GM23338 (cell line): ENCODE measurements around the gene VAMP8. TPM values are rescaled to one million over a fixed set of nuclear protein-coding genes. Genes with fewer than 3 reads are reported as not detected.

Source experiments
- ATAC-seq: fragments of 200-7000 bp; cut with Tn5 transposase; 3 replicates; pipeline ENCODE4 v1.9.1; 2020
- DNase-seq: peaks from one replicate; pipeline ENCODE4 v3.0.0-alpha.2; 2015; ENCODE audit warnings: low spot score
- H2AFZ ChIP-seq: fragments of 200-600 bp; sonication (generic); 2 replicates; pipeline ENCODE4 v1.8.0; 2016; ENCODE audit warnings: antibody characterized with exemption, mild to moderate bottlenecking, moderate library complexity
- H3F3A ChIP-seq: fragments of 200-600 bp; sonication (generic); replicated peaks from 2 replicates; pipeline ENCODE4 v1.8.0; 2017; ENCODE audit warnings: antibody characterized with exemption, mixed run types, low read depth
- H3K27ac ChIP-seq: fragments of 200-600 bp; sonication (generic); 2 replicates; pipeline ENCODE4 v1.6.1; 2016; ENCODE audit warnings: low read depth
- H3K27me3 ChIP-seq: fragments of 200-600 bp; sonication (generic); 2 replicates; pipeline ENCODE4 v1.8.0; 2016; ENCODE audit warnings: mild to moderate bottlenecking, mixed run types, moderate library complexity; ENCODE audit not compliant: insufficient read depth
- H3K36me3 ChIP-seq: fragments of 200-600 bp; sonication (generic); 2 replicates; pipeline ENCODE4 v1.8.0; 2016; ENCODE audit warnings: mild to moderate bottlenecking; ENCODE audit not compliant: insufficient read depth
- H3K4me1 ChIP-seq: fragments of 200-600 bp; sonication (generic); 2 replicates; pipeline ENCODE4 v1.8.0; 2016; ENCODE audit warnings: mild to moderate bottlenecking, moderate library complexity; ENCODE audit not compliant: insufficient read depth
- H3K4me2 ChIP-seq: fragments of 200-600 bp; sonication (generic); 2 replicates; pipeline ENCODE4 v1.7.1; 2017; ENCODE audit warnings: mixed run types
- H3K4me3 ChIP-seq: fragments of 200-600 bp; sonication (generic); 2 replicates; pipeline ENCODE4 v1.6.1; 2016; ENCODE audit warnings: mixed run types
- H3K79me2 ChIP-seq: fragments of 200-600 bp; sonication (generic); replicated peaks from 2 replicates; pipeline ENCODE4 v1.8.0; 2017; ENCODE audit warnings: mild to moderate bottlenecking; ENCODE audit not compliant: insufficient read depth
- H3K9me2 ChIP-seq: fragments of 200-600 bp; sonication (generic); 2 replicates; pipeline ENCODE4 v1.8.0; 2017; ENCODE audit not compliant: insufficient read depth
- H4K20me1 ChIP-seq: fragments of 200-600 bp; sonication (generic); replicated peaks from 2 replicates; pipeline ENCODE4 v1.8.0; 2017; ENCODE audit warnings: mild to moderate bottlenecking; ENCODE audit not compliant: insufficient read depth
- H3K27ac Mint-ChIP-seq: 2 replicates; pipeline ENCODE4 v1.8.0; 2020; ENCODE audit warnings: inconsistent platforms, mild to moderate bottlenecking, moderate library complexity, mixed read lengths
- H3K27me3 Mint-ChIP-seq: 3 replicates; pipeline ENCODE4 v1.8.0; 2022; ENCODE audit warnings: low read depth, mild to moderate bottlenecking, moderate library complexity, mixed read lengths, inconsistent platforms; ENCODE audit not compliant: insufficient read depth, poor library complexity
- H3K36me3 Mint-ChIP-seq: 3 replicates; pipeline ENCODE4 v1.8.0; 2021; ENCODE audit warnings: low read depth, mild to moderate bottlenecking, inconsistent platforms, moderate library complexity, mixed read lengths
- H3K4me1 Mint-ChIP-seq: 3 replicates; pipeline ENCODE4 v1.8.0; 2020; ENCODE audit warnings: mild to moderate bottlenecking, inconsistent platforms, mixed read lengths
- H3K4me3 Mint-ChIP-seq: 3 replicates; pipeline ENCODE4 v1.8.0; 2021; ENCODE audit warnings: moderate library complexity, mild to moderate bottlenecking, inconsistent platforms, mixed read lengths
- H3K9me3 Mint-ChIP-seq: 3 replicates; pipeline ENCODE4 v1.8.0; 2020; ENCODE audit warnings: moderate library complexity, mild to moderate bottlenecking, inconsistent platforms, mixed read lengths
- CREB1 ChIP-seq: fragments of 250-450 bp; sonication (Bioruptor Pico); IDR thresholded peaks from 2 replicates; pipeline ENCODE4 v1.5.0; 2020; ENCODE audit warnings: low read depth, mild to moderate bottlenecking, moderate library complexity
- EZH2 ChIP-seq: fragments of 200-600 bp; sonication (generic); IDR thresholded peaks from one replicate; pipeline ENCODE4 v1.8.0; 2017; ENCODE audit warnings: antibody characterized with exemption, mild to moderate bottlenecking, low read depth; ENCODE audit not compliant: unreplicated experiment
- EZH2phosphoT487 ChIP-seq: fragments of 200-600 bp; sonication (generic); IDR thresholded peaks from one replicate; pipeline ENCODE4 v1.8.1; 2018; ENCODE audit warnings: antibody characterized with exemption; ENCODE audit not compliant: unreplicated experiment
- NANOG ChIP-seq: IDR thresholded peaks from 2 replicates; pipeline ENCODE4 v1.6.1; 2016; ENCODE audit warnings: antibody characterized with exemption, borderline replicate concordance
- STAT1 ChIP-seq: IDR thresholded peaks from one replicate; pipeline ENCODE4 v1.6.1; 2016; ENCODE audit warnings: antibody characterized with exemption; ENCODE audit not compliant: unreplicated experiment
- ZNF114 ChIP-seq: fragments of 250-450 bp; sonication (Bioruptor Pico); IDR thresholded peaks from 2 replicates; pipeline ENCODE4 v1.5.0; 2020; ENCODE audit warnings: mild to moderate bottlenecking, moderate library complexity
- ZNF331 ChIP-seq: fragments of 250-450 bp; sonication (Bioruptor Pico); IDR thresholded peaks from 2 replicates; pipeline ENCODE4 v1.5.0; 2020; ENCODE audit warnings: low read depth, mild to moderate bottlenecking, moderate library complexity
- polyA plus RNA-seq: library from polyadenylated mRNA; unstranded; fragments of >200 nt; fragmentation: Nextera tagmentation; extraction: Ambion mirVana; gene quantifications from 2 replicates; pipeline ENCODE4 v1.2.1, GENCODE V29; 2016
- total RNA-seq: library from RNA; depleted of rRNA; stranded (reverse); fragments of >200 nt; shearing (Covaris generic); gene quantifications from 2 replicates; pipeline ENCODE4 v1.2.3, GENCODE V29; 2014
- TF ChIP-seq, protein P1 (sequence below): IDR thresholded peaks from one replicate; pipeline ENCODE4 v1.6.1; 2018; ENCODE audit warnings: antibody characterized with exemption; ENCODE audit not compliant: unreplicated experiment
- TF ChIP-seq, protein P2 (sequence below): IDR thresholded peaks from 2 replicates; pipeline ENCODE4 v1.6.1; 2016; ENCODE audit warnings: antibody characterized with exemption
- TF ChIP-seq, protein P3 (sequence below): fragments of 250-450 bp; sonication (Bioruptor Pico); IDR thresholded peaks from 2 replicates; pipeline ENCODE4 v1.5.0; 2020; ENCODE audit warnings: mild to moderate bottlenecking, moderate library complexity

The VAMP8 gene
- total and polyA plus RNA-seq, 2 experiments from 2014 or later, result 16.3 to 71.7 TPM

DNA sequence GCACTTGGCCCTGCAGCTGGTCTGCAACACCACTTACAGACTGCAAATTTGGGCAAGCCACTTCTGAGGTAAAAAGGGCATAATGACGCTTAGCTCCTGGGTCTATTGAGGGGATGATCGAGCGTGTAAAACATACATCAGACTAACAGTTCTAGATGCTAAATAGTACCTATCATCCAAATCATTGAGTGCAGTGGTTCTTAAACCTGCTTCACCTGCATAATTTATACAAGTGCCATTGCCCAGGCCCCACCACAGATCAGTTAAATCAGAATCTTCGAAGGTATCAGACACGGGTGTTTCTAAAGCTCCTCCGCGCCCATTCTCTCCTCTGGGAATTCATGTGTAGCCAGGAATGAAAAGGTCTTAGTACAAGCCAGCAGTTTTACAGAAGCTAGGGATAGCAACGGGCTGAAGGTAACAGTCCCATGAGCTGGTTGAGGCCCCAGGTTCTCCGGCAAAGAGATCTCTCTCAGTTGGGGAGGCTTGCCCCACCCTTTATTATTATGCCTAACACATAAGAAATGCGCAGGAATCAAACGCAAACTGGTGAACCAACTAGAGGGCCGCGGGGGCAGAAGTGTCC, 17.4 kb downstream of the VAMP8 start:
- H3K36me3 Mint-ChIP-seq, result peaks cover 7% of the 10 kb centered on the region; the same call in 1 of the 3 replicates
- peak overlapping the region; percentile 11; the same call in 1 of the 2 replicates for H2AFZ ChIP-seq
- peaks cover 15% of the 10 kb centered on the region for H3K27me3 Mint-ChIP-seq
- H3F3A ChIP-seq, result no peaks in the 10 kb centered on the region
- peak overlapping the region; percentile 92 for H3K4me3 Mint-ChIP-seq
- no peaks in the 10 kb centered on the region; the same call in 1 of the 2 replicates for H3K36me3 ChIP-seq
- H3K9me3 Mint-ChIP-seq, result no peaks in the 10 kb centered on the region
- DNase-seq (no peak), ATAC-seq (no peak; the same call in 2 of the 3 replicates)
- no peaks in the 10 kb centered on the region for H3K27me3 ChIP-seq
- peaks cover 8% of the 10 kb centered on the region; the same call in 2 of the 3 replicates for H3K4me1 Mint-ChIP-seq
- H3K4me1 ChIP-seq, result peaks cover 6% of the 10 kb centered on the region
- peak overlapping the region; percentile 86 for H3K4me2 ChIP-seq
- no peaks in the 10 kb centered on the region for H3K9me2 ChIP-seq
- 0 out of 2 replicates have a peak, but pooled peaks cover 5% of the 10 kb centered on the region for H4K20me1 ChIP-seq
- H3K27ac Mint-ChIP-seq, result peak overlapping the region; percentile 96
- H3K79me2 ChIP-seq, result peaks cover 14% of the 10 kb centered on the region
- peak overlapping the region; percentile 75; the same call in 1 of the 2 replicates for H3K27ac ChIP-seq
- peak overlapping the region; percentile 74 for H3K4me3 ChIP-seq
- TF ChIP-seq CREB1 (CRISPR knock-in tag) (no peak), EZH2phosphoT487 (no peak), EZH2 (no peak), STAT1 (no peak), NANOG (no peak), ZNF331 (CRISPR knock-in tag) (no peak), ZNF114 (no peak)
- TF ChIP-seq, protein P1, sequence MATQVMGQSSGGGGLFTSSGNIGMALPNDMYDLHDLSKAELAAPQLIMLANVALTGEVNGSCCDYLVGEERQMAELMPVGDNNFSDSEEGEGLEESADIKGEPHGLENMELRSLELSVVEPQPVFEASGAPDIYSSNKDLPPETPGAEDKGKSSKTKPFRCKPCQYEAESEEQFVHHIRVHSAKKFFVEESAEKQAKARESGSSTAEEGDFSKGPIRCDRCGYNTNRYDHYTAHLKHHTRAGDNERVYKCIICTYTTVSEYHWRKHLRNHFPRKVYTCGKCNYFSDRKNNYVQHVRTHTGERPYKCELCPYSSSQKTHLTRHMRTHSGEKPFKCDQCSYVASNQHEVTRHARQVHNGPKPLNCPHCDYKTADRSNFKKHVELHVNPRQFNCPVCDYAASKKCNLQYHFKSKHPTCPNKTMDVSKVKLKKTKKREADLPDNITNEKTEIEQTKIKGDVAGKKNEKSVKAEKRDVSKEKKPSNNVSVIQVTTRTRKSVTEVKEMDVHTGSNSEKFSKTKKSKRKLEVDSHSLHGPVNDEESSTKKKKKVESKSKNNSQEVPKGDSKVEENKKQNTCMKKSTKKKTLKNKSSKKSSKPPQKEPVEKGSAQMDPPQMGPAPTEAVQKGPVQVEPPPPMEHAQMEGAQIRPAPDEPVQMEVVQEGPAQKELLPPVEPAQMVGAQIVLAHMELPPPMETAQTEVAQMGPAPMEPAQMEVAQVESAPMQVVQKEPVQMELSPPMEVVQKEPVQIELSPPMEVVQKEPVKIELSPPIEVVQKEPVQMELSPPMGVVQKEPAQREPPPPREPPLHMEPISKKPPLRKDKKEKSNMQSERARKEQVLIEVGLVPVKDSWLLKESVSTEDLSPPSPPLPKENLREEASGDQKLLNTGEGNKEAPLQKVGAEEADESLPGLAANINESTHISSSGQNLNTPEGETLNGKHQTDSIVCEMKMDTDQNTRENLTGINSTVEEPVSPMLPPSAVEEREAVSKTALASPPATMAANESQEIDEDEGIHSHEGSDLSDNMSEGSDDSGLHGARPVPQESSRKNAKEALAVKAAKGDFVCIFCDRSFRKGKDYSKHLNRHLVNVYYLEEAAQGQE, result no peak
- TF ChIP-seq, protein P2, sequence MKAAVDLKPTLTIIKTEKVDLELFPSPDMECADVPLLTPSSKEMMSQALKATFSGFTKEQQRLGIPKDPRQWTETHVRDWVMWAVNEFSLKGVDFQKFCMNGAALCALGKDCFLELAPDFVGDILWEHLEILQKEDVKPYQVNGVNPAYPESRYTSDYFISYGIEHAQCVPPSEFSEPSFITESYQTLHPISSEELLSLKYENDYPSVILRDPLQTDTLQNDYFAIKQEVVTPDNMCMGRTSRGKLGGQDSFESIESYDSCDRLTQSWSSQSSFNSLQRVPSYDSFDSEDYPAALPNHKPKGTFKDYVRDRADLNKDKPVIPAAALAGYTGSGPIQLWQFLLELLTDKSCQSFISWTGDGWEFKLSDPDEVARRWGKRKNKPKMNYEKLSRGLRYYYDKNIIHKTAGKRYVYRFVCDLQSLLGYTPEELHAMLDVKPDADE, result no peak
- TF ChIP-seq, protein P3, sequence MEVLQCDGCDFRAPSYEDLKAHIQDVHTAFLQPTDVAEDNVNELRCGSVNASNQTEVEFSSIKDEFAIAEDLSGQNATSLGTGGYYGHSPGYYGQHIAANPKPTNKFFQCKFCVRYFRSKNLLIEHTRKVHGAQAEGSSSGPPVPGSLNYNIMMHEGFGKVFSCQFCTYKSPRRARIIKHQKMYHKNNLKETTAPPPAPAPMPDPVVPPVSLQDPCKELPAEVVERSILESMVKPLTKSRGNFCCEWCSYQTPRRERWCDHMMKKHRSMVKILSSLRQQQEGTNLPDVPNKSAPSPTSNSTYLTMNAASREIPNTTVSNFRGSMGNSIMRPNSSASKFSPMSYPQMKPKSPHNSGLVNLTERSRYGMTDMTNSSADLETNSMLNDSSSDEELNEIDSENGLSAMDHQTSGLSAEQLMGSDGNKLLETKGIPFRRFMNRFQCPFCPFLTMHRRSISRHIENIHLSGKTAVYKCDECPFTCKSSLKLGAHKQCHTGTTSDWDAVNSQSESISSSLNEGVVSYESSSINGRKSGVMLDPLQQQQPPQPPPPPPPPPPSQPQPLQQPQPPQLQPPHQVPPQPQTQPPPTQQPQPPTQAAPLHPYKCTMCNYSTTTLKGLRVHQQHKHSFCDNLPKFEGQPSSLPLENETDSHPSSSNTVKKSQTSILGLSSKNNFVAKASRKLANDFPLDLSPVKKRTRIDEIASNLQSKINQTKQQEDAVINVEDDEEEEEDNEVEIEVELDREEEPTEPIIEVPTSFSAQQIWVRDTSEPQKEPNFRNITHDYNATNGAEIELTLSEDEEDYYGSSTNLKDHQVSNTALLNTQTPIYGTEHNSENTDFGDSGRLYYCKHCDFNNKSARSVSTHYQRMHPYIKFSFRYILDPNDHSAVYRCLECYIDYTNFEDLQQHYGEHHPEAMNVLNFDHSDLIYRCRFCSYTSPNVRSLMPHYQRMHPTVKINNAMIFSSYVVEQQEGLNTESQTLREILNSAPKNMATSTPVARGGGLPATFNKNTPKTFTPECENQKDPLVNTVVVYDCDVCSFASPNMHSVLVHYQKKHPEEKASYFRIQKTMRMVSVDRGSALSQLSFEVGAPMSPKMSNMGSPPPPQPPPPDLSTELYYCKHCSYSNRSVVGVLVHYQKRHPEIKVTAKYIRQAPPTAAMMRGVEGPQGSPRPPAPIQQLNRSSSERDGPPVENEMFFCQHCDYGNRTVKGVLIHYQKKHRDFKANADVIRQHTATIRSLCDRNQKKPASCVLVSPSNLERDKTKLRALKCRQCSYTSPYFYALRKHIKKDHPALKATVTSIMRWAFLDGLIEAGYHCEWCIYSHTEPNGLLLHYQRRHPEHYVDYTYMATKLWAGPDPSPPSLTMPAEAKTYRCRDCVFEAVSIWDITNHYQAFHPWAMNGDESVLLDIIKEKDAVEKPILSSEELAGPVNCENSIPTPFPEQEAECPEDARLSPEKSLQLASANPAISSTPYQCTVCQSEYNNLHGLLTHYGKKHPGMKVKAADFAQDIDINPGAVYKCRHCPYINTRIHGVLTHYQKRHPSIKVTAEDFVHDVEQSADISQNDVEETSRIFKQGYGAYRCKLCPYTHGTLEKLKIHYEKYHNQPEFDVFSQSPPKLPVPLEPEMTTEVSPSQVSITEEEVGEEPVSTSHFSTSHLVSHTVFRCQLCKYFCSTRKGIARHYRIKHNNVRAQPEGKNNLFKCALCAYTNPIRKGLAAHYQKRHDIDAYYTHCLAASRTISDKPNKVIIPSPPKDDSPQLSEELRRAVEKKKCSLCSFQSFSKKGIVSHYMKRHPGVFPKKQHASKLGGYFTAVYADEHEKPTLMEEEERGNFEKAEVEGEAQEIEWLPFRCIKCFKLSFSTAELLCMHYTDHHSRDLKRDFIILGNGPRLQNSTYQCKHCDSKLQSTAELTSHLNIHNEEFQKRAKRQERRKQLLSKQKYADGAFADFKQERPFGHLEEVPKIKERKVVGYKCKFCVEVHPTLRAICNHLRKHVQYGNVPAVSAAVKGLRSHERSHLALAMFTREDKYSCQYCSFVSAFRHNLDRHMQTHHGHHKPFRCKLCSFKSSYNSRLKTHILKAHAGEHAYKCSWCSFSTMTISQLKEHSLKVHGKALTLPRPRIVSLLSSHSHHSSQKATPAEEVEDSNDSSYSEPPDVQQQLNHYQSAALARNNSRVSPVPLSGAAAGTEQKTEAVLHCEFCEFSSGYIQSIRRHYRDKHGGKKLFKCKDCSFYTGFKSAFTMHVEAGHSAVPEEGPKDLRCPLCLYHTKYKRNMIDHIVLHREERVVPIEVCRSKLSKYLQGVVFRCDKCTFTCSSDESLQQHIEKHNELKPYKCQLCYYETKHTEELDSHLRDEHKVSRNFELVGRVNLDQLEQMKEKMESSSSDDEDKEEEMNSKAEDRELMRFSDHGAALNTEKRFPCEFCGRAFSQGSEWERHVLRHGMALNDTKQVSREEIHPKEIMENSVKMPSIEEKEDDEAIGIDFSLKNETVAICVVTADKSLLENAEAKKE (CRISPR knock-in tag), result no peak
